ENCODE results near the gene CAV3.
"Not testable (repeated sequence)": the region's sequence is repeated elsewhere in the genome, so short reads cannot be mapped to it uniquely, and the experiment has no call there.

CAV3 gene

GRCh38 chr3:8733332-8734094 lies at the start of gene CAV3:
Gene CAV3 (plus strand): TSS chr3:8733802. CDS start chr3:8733877, 75 bp downstream.
- DNase-seq: no peak

DNA sequence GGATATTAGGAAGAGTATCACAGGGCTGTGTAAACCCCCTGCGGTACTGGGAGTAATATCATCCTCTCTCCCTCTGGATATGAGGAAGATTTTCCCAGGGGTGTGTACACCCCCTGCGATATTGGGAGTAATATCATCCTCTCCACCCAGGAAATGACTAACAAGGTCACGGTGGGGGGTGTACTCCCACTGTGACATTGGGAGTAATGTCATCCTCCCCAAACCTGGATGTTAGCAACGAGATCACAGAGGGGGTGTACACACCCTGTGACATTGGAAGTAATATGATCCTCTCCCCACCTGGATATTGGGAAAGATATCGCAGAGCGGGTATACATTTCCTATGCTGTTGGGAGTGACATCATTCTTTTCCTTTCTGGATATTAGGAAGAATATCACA lies 48.6 kb upstream of the CAV3 start:
- DNase-seq: not testable (repeated sequence)

GRCh38 chr3:8691295-8691694 lies 42.3 kb upstream of the CAV3 start:
- not testable (repeated sequence) for DNase-seq

GRCh38 chr3:8702560-8702959 lies 31.0 kb upstream of the CAV3 start:
- DNase-seq: no peak

- no peak for DNase-seq
These were observed 28.0 kb upstream of the CAV3 start for GRCh38 chr3:8705575-8705974.

GRCh38 chr3:8709287-8709686 lies 24.3 kb upstream of the CAV3 start:
- no peak for DNase-seq

DNA sequence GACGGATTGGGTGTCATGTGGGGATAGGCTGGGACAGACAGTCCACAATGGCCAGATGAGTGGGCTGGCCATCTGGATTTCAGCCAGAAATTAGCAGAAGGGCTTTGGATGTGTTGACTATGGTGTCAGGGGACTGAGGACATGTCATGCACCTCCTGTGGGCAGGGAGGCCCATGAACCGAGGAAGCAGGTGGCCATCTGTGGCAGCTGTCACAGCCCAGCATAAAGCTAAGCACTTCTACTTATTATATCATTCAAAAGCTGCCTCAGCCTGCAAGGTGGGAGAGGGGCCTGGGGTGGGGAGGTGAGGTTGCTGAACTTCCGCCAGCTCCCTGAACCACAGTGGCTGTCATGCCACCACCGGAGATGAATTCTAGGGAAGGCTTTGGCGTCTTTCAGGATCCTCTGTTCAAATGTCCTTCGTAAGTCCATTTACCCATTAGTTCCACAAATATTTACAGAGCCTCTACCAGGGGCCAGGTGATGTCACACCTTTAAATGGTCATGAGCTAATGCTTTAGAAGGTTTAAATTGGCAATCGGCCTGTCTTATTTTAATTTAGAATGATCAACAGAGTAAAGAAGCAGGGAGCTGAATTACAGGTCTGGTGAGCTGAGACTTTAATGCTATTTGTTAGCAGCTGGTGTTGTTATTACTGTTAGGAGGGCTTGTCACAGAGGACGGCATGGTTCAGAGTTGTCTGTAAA lies 23.6 kb upstream of the CAV3 start:
- no peak for DNase-seq

DNA sequence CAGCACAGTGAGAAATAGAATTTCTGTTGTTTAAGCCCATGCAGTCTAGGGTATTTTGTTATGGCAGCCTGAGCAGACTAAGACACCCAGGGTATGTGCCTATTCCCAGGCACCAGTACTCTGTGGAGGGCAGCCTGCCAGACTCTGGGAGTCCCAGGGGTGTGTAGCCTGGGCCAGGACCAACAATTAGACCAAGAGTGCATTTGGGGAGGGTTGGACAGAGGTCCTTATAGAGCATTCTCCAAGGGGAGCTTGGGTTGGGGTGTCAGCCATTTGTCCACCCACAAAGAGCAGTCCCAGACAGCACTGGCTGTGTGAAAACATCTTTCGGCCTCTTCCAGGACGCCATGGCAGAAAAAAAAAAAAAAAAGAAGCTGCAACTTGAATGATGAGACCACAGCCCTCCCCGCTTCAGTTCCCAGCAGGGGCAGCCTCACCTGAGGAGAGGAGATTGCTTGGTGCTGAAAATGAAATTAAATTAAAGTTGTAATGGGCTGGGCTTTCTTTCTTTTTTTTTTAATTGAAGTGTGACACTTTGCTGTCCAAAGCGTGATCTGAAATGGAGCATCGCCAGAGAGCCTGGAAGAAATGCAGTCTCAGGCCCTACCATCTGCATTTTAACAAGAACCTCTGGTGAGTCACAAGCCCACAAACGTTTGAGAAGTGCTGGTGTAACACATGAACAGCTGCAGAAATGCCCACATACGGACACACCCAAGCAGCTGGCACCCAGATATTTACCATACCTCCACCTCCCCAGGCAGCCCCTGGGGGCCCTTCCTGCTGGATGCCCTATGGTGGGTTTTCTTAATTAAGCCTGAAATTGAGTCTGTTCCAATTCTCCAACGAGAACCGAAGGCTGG lies 21.3 kb upstream of the CAV3 start:
- DNase-seq: no peak

DNA sequence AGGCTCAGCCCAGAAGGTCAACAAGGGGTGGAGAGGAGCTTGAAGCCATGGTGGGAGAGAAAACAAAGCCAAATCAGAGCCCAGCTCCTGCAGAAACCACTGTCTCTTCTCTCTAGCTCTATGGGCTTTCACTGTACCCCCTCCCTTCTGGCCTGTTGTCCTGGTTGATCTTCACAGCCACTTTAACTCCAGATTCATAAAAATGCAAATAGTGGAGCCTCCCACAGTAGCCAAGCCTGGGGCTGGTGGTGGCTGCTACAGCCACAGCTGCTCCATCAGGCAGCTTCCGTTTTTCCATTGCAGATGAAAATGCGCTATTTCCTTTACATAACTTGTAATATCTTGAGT lies 20.7 kb upstream of the CAV3 start:
- DNase-seq: no peak

DNA sequence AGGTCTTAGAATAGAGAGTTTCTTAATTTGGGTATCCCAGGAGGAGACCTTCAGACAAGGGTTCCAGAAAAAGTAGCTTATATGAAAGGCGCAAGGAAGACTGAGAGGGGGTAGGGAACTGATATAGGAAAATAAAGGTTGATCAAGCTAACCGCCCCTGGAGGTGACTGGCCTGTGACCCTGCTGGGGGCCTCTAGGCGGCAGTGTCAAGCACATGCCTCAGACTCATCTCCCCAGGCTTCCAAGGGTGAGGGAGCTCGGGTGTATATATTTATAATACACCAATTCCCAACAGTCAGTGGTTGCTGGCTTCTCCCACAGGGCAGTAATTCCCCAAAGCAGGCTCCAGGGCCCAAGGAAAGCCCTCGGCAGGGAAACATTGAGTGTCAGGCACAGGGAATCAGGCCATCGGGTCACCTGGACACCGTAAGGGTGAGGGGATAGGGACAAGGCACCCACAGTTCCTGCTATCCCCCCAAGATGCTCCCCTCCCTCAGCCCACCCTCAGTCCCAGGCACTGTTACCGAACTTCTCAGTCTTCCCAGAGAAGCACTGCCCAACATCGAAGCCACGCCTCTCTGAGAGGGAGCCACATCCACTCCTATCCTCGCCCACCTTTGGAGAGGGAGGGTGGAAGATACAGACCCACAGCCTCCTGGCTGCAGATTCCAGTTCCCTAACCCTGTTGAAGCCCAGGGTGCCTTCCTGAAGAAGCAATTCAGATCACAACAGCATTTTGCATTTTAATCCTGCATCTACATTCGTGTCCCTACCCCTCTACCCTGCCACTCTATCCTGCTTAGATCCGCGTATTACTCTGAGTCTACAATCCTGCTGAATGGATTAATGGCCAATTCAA lies 19.5 kb upstream of the CAV3 start:
- DNase-seq: no peak

DNA sequence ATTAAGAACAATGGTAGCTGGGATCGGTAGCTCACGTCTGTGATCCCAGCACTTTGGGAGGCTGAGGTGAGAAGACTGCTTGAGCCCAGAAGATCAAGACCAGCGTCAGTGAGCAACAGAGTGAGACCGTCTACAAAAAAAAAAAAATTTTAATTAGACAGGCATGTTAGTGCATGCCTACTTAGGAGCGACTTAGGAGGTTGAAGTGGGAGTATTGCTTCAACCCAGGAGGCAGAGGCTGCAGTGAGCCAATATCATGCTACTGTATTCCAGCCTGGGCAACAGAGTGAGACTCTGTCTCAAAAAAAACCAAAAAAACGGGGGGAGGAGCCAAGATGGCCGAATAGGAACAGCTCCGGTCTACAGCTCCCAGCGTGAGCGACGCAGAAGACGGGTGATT lies 17.8 kb upstream of the CAV3 start:
- DNase-seq: not testable (repeated sequence)

DNA sequence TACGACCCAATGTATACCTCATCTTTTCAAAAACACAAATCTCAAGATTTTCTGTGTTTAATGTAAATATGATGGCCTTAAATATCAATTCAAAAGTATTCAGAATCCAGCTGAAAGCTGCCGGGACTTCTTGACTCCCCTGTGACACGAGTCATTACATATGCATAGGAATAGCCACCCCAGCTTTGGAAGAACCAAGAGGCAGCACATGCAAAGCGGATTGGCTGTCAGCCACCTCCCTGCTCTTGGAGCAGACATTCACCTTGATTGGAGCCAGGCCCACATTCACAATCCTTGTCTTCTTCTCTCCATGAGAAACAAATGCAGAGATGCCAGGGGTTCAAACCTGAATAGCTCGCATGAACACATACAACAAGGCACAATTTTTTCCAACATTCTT lies 10.8 kb upstream of the CAV3 start:
- DNase-seq: no peak

- no peak for DNase-seq
These were observed 10.0 kb upstream of the CAV3 start for GRCh38 chr3:8723612-8724011.

GRCh38 chr3:8724108-8724752 lies 9.4 kb upstream of the CAV3 start:
- DNase-seq: no peak

DNA sequence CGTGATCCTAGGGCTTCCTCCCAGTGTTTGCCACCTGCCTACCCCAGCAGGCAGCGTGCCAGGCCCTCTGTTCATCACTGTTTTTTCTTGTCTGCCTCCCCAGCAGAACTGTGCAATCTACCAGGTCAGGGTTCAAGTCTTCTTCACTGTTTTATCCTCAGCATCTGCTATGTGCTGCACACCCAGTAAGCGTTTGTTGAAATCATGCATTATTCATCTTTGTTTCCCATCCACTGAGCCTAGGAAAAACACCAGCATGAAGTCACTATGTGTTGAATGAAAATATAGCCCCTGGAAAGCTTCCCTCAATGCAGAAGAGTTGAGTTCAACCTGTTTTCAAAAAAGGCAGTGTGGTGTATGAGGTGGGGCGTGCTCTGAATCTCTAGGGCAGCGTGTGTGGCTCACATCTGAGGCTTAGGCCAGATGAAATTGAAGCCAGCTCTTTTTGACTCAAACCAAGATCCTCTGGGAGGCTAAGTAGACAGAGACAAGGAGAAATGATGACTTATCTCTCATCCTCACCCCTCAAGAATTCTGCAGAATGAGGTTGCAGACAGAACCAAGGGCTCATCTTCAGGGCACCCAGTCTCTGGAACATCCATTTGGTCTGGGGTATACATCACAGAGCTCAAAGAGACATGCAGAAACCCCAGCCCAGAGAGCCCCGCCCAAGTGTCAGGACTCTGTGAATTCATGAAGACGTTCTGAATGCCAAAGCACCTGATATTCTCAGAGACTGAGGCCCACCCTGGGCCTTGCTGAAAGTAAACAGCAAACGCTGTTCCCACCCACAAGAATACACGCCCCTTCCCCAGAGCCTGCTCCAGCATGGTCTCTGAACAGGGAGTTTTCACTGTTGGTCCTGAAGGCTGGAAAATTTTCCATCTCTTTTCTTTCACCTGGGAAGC lies 5.7 kb upstream of the CAV3 start:
- DNase-seq: no peak

DNA sequence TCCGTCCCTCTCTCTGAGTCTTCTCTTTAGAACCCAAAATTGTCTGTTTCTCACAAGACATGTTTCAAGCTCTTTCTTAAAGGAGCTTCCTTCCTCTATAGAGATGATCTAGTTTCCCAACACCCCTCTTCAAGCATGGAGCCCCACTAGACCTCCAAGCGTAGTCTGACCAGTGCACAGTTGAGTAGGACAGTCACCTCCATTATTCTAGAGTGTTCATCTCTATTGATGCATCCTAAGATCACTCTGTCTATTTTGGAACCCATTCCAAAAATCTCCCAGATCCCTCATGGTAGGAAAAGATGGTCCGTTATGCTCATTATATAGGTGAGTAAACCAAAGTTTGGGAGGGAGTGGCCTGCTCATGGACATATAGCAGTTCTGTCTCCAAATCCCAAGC lies 4.1 kb upstream of the CAV3 start:
- DNase-seq: no peak

- no peak for DNase-seq
These were observed 2.9 kb upstream of the CAV3 start for GRCh38 chr3:8730656-8731055.

- DNase-seq: no peak
These were observed 1.2 kb upstream of the CAV3 start for GRCh38 chr3:8732413-8732812.

DNA sequence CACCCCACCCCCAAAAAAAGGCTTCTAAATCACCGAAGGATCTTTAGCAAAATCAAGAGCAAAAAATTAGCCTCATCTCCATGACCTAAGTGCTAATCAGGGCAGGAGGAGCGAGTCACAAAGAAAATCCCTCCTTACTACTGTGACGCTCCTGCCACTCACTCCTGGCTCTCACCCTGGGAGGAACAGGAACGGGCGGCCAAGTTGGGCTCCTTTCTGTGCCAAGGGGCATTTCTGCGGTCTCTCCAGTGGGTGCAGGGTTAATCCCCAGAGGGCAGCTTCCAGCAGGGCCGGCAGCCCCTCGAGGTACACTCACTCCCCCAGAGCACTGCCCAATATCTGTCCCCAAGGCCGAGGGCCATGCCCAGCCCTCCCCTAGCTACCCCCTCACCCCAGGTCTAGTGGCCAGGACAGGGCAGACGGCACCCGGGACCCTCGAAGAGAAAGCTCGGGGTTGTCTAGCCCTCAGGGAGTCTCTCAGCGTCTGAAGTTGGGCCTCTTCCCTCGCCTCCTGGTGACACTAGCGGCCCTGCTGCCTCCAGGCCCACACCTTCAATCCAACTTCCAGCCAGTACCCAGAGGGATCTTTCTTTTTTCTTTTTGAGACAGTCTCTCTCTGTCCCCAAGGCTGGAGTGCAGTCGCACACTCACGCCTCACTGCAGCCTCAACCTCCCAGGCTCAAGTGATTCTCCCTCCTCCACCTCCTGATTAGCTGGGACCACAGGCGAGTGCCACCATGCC lies 706 bp downstream of the CAV3 start:
- no peak for DNase-seq

GRCh38 chr3:8734908-8735307 lies 1.3 kb downstream of the CAV3 start:
- DNase-seq: no peak
